Mucosa of rectum (tissue), 2 donors: ENCODE measurements around the gene HOXD9.
A peak's percentile ranks its signal among the peaks of the same experiment; 100 is the strongest.

Experiments used
- H3K27ac ChIP-seq, 2 donors: one replicate each; pipeline ENCODE4 v1.7.0; 2013; ENCODE audit warnings: inconsistent platforms in 2 of 2, low read depth in 2 of 2, low read length in 2 of 2
- H3K27me3 ChIP-seq, 2 donors: one replicate each; pipeline ENCODE4 v1.7.0; 2013; ENCODE audit warnings: low read length in 2 of 2; ENCODE audit not compliant: control insufficient read depth in 2 of 2, insufficient read depth in 2 of 2
- H3K36me3 ChIP-seq, 2 donors: one replicate each; pipeline ENCODE4 v1.7.0; 2013; ENCODE audit warnings: low read length in 2 of 2; ENCODE audit not compliant: control insufficient read depth in 2 of 2, insufficient read depth in 2 of 2
- H3K4me1 ChIP-seq, 2 donors: one replicate each; pipeline ENCODE4 v1.7.0; 2013; ENCODE audit warnings: low read length in 2 of 2, mild to moderate bottlenecking in 1 of 2; ENCODE audit not compliant: control insufficient read depth in 2 of 2, insufficient read depth in 2 of 2
- H3K4me3 ChIP-seq, 2 donors: one replicate each; pipeline ENCODE4 v1.7.0; 2013; ENCODE audit warnings: low read length in 2 of 2
- H3K9ac ChIP-seq, 2 donors: one replicate each; pipeline ENCODE4 v1.7.0; 2013; ENCODE audit warnings: low read length in 2 of 2, low read depth in 1 of 2, mild to moderate bottlenecking in 1 of 2
- H3K9me3 ChIP-seq, 2 donors: one replicate each; pipeline ENCODE4 v1.7.0; 2013; ENCODE audit warnings: low read length in 2 of 2; ENCODE audit not compliant: control insufficient read depth in 2 of 2
- donor health status: healthy.
- donor health status: Normal muscosa, but diverticular disease.

The HOXD9 gene

GRCh38 chr2:176161825-176162626, 39.5 kb downstream of the HOXD9 start:
- Histone ChIP-seq H3K4me1 (peaks cover 0 to 3% of the 10 kb centered on the region in 2 donors), H3K36me3 (no peaks in the 10 kb centered on the region), H3K4me3 (peak overlapping the region in 1 of 2 donors; percentile 20), H3K9ac (no peak overlapping the region), H3K27ac (no peak overlapping the region), H3K27me3 (peaks cover 0 to 22% of the 10 kb centered on the region in 2 donors), H3K9me3 (no peaks in the 10 kb centered on the region)

DNA sequence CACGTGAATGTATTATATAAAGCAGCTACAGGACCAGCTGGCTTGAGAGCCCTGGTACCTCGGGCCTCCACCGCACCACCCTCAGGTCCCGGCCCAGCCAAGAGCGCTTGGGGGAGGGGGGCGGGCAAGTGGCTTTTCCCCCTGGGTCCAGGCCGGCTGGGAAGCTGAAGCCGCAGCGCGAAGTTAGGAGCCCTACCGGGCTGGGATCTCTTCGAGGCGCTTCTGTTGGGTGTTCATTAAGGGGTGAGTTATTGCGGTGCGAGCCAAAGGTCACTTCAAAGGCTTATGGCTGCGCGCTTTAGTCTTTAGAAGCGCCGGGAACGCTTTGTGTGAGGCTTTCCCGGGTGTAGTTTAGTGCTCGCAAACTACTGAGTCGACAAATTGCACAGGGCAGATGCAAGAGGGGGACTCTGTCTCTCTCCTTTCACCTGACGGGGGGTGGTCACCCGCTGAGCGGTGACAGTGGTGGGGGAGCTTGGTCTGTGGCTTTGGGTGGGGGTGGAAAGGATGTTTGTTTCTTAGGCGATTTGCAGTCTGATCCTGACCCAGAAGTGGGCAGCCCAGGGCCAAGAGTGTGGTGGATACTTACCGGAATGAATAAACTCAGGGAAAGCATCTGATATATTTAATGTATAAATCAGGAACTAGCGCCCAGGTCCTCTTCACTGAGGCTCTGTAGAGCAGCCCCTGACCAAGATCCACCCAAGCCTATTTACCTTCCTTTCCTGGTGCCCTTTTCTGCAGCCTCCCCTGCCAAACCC, 40.6 kb downstream of the HOXD9 start:
- H3K9ac ChIP-seq = no peak overlapping the region
- peak overlapping the region in 1 of 2 donors; percentile 31 for H3K4me3 ChIP-seq
- peaks cover 0 to 3% of the 10 kb centered on the region in 2 donors for H3K4me1 ChIP-seq
- no peaks in the 10 kb centered on the region for H3K9me3 ChIP-seq
- H3K27me3 ChIP-seq = peaks cover 0 to 21% of the 10 kb centered on the region in 2 donors
- H3K36me3 ChIP-seq = no peaks in the 10 kb centered on the region
- H3K27ac ChIP-seq = no peak overlapping the region

DNA sequence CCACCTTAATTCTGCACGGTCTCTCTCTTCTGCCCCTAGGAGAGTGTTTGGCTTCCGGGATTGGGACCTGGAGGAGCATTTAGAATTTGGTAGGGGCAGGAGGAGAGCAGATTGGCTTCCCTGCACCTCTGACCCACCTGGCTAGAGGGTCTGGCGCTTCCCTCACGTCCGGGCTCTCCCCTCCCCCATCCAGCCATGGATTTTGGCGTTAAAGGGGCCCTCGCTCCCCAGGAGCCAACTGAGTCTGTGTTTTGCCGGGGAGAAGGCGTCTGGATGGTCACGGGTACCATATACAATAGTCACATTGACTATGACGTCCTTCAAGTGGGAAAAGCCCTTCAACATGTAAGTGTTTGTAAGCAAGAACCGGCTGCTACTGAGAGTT, 41.1 kb downstream of the HOXD9 start:
- H3K36me3 ChIP-seq = no peaks in the 10 kb centered on the region
- H3K4me3 ChIP-seq = no peak overlapping the region
- no peak overlapping the region for H3K9ac ChIP-seq
- peaks cover 0 to 18% of the 10 kb centered on the region in 2 donors for H3K27me3 ChIP-seq
- H3K27ac ChIP-seq = no peak overlapping the region
- H3K4me1 ChIP-seq = peaks cover 0 to 3% of the 10 kb centered on the region in 2 donors
- H3K9me3 ChIP-seq = no peaks in the 10 kb centered on the region

- peaks cover 0 to 18% of the 10 kb centered on the region in 2 donors for H3K27me3 ChIP-seq
- H3K36me3 ChIP-seq = no peaks in the 10 kb centered on the region
- no peak overlapping the region for H3K9ac ChIP-seq
- H3K4me1 ChIP-seq = peaks cover 0 to 3% of the 10 kb centered on the region in 2 donors
- no peak overlapping the region for H3K4me3 ChIP-seq
- no peak overlapping the region for H3K27ac ChIP-seq
- H3K9me3 ChIP-seq = no peaks in the 10 kb centered on the region
These were observed 41.7 kb downstream of the HOXD9 start for GRCh38 chr2:176164201-176164600.

GRCh38 chr2:176164611-176165369, 42.3 kb downstream of the HOXD9 start:
- Histone ChIP-seq H3K27ac (no peak overlapping the region), H3K36me3 (no peaks in the 10 kb centered on the region), H3K27me3 (peaks cover 0 to 18% of the 10 kb centered on the region in 2 donors), H3K9ac (no peak overlapping the region), H3K9me3 (no peaks in the 10 kb centered on the region), H3K4me1 (peaks cover 0 to 3% of the 10 kb centered on the region in 2 donors), H3K4me3 (no peak overlapping the region)

DNA sequence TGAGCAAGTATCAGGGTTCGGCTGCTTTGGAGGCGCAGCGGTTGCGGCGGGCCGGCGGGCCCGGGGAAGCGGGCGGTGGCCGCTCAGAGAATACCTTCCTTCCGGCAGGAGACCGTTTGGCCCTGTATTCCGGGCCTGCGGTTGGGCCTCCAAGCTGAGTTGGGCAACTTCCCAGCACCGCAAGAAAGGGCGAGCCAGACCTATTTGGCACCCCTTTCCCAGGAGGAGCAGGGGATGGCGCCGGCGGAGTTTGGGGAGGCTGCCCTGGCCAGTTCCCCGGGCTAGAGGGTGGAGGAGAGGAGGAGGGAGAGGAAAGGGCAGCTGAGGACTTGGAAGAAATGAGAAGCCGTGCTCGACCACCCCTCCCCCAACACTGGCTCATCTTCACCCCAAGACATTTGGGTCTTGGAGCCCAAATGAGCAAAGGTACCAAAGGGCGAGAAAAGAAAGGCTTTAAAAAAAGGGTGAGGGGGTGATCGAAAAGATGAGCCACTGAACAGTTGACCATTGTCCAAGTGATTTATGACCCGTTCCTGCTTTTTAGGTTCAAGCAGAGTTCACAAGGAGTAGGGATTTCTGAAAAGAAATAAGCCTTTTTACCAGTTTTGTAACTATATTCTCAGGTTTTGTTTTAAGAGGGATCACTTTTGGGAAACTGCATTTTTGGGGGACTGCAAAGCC, 43.0 kb downstream of the HOXD9 start:
- no peak overlapping the region for H3K9ac ChIP-seq
- peaks cover 0 to 16% of the 10 kb centered on the region in 2 donors for H3K27me3 ChIP-seq
- peaks cover 0 to 1% of the 10 kb centered on the region in 2 donors for H3K4me1 ChIP-seq
- H3K27ac ChIP-seq = no peak overlapping the region
- H3K36me3 ChIP-seq = no peaks in the 10 kb centered on the region
- H3K4me3 ChIP-seq = no peak overlapping the region
- no peaks in the 10 kb centered on the region for H3K9me3 ChIP-seq

- H3K27me3 ChIP-seq = peaks cover 0 to 16% of the 10 kb centered on the region in 2 donors
- H3K9me3 ChIP-seq = no peaks in the 10 kb centered on the region
- no peaks in the 10 kb centered on the region for H3K36me3 ChIP-seq
- H3K4me1 ChIP-seq = peaks cover 4 to 7% of the 10 kb centered on the region in 2 donors
- no peak overlapping the region for H3K9ac ChIP-seq
- no peak overlapping the region for H3K27ac ChIP-seq
- H3K4me3 ChIP-seq = no peak overlapping the region
These were observed 43.8 kb downstream of the HOXD9 start for GRCh38 chr2:176166272-176166671.

- Histone ChIP-seq H3K27ac (no peak overlapping the region), H3K36me3 (no peaks in the 10 kb centered on the region), H3K9me3 (no peaks in the 10 kb centered on the region), H3K9ac (no peak overlapping the region), H3K27me3 (peaks cover 4 to 10% of the 10 kb centered on the region in 2 donors), H3K4me3 (no peak overlapping the region), H3K4me1 (peaks cover 4 to 7% of the 10 kb centered on the region in 2 donors)
These were observed 44.9 kb downstream of the HOXD9 start for GRCh38 chr2:176167398-176167797.

GRCh38 chr2:176169181-176169580, 46.7 kb downstream of the HOXD9 start:
- H3K9me3 ChIP-seq = no peaks in the 10 kb centered on the region
- H3K27me3 ChIP-seq = peaks cover 4 to 7% of the 10 kb centered on the region in 2 donors
- no peak overlapping the region for H3K4me3 ChIP-seq
- H3K4me1 ChIP-seq = peaks cover 7 to 9% of the 10 kb centered on the region in 2 donors
- H3K9ac ChIP-seq = no peak overlapping the region
- no peak overlapping the region for H3K27ac ChIP-seq
- no peaks in the 10 kb centered on the region for H3K36me3 ChIP-seq
